Limb (tissue), 2 donors: ENCODE results near the gene LGALS12.

Experiments used
- DNase-seq, 2 donors: peaks; one replicate each; pipeline ENCODE4 v3.0.0-alpha.2; 2016; ENCODE audit errors: extremely low spot score in 2 of 2

The LGALS12 gene

GRCh38 chr11:63505857-63506528 lies at the start of gene LGALS12:
LGALS12 (plus strand) TSS chr11:63506084; CDS start chr11:63506459, 375 bp downstream.
- no peak for DNase-seq

DNA sequence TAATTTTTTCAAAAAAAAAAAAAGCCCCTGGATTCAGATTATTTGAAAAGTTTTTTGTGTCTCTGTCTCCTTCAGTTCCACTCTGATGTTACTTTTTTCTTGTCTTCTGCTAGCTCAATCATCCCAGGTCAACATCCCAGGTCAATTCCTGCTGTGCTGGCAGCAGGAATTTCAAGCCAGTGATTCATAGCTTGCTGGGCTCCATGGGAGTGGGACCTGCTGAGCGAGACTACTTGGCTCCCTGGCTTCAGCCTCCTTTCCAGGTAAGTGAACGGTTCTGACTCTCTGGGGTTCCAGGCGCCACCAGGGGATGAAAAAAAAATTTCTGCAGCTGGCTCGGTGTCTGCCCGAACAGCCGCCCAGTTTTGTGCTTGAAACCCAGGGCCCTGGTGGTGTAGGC lies 46.3 kb upstream of the LGALS12 start:
- no peak for DNase-seq

- no peak for DNase-seq
Measured at GRCh38 chr11:63462137-63462536, 43.7 kb upstream of the LGALS12 start.

DNA sequence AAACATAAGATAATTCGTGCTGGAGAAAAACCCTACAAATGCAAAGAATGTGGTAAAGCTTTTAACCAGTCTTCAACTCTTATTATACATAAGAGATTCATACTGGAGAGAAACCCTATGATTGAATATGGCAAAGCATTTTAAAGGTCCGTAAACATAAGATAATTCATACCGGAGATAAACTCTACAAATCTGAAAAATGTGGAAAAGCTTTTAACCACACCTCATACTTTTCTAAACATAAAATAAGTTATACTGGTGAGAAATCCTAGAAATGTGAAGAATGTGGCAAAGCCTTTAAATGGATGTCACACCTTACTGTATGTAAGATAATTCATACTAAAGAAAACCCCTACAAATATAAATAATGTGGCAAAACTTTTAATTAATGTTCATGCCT lies 35.6 kb upstream of the LGALS12 start:
- no peak for DNase-seq

DNA sequence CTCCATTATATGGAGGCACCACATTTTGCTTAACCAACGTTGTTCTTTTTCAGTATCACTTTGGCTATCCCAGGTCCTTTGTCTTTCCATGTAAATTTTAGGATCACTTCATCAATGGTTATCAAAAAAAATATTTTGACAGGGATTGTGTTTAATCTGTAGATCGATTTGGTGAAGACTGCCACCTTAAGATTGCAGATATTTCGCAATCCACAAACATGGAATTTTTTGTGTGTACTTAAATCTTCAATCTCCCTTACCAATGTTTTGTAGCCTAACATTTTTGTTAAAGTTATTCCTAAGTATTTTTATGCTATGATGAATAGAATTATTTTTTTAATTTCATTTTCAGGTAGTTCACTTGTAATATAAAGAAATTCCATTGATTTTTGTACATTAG lies 33.5 kb upstream of the LGALS12 start:
- DNase-seq: no peak

DNA sequence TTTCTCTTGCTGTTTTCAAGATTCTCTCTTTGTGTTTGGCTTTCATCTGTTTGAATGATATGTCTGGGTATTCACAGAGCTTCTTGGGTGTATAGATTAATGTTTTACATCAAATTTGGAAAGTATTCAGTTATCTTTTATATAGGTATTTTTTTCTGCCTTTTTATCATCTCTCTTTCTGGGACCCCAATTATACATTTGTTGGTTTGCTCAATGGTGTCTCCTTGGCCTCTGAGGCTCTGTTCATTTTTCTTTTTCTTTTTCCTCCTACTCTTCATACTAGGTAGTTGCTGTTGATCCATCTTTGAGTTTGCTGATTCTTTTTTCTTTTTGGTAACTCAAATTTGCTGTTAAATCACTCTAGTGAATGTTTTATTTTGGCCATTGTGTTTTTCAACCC lies 29.3 kb upstream of the LGALS12 start:
- no peak for DNase-seq

DNA sequence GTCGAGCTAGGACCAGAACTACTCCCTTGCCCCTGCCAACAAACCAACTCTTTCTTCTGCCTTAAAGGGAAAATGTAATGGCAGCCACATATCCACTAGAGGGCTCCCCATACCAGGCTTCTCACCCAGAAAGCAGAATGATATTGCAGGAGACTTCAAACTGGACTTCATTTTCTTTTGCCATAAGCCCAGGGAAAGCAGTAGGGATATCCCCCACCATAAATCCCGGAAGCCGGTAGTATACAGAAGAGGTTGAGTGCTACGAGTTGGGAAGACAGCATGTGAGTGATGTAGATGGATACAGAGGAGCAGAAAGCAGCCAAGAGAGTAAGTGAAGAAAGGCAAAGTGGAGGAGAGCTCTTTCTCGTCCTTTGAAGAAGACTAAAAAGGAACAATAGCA lies 27.0 kb upstream of the LGALS12 start:
- peak; percentile 67 to 86 for DNase-seq

DNA sequence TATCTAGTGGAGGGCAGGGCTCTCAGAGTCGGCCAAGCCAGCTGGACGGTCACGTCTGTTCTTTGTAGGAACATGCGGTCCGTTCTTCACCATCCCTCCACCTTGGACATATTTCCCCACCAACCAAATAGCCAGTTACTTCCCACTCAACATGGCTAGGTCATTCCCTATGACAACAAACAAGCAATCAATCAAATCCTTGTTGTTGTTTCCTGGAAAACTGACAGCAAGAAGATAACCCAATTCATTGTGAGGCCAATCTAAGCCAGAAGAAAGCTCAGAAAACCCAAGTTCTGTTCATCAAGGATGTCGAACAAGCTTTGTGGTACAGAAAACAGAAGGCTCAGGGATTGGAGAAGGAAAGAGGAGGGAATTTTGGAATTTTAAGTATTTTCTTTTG lies 25.8 kb upstream of the LGALS12 start:
- DNase-seq: no peak

GRCh38 chr11:63485777-63486176 lies 20.1 kb upstream of the LGALS12 start:
- DNase-seq: no peak

GRCh38 chr11:63488789-63489188 lies 17.1 kb upstream of the LGALS12 start:
- no peak for DNase-seq

GRCh38 chr11:63489879-63490278 lies 16.0 kb upstream of the LGALS12 start:
- no peak for DNase-seq

- peak; percentile 18 to 65 for DNase-seq
Measured at GRCh38 chr11:63490551-63491239, 15.2 kb upstream of the LGALS12 start, which contains the start of gene PLAAT5. PLAAT5 (minus strand) TSS chr11:63491167; CDS start chr11:63491034, 133 bp downstream.

GRCh38 chr11:63491240-63491587 lies 14.7 kb upstream of the LGALS12 start:
- no peak for DNase-seq

DNA sequence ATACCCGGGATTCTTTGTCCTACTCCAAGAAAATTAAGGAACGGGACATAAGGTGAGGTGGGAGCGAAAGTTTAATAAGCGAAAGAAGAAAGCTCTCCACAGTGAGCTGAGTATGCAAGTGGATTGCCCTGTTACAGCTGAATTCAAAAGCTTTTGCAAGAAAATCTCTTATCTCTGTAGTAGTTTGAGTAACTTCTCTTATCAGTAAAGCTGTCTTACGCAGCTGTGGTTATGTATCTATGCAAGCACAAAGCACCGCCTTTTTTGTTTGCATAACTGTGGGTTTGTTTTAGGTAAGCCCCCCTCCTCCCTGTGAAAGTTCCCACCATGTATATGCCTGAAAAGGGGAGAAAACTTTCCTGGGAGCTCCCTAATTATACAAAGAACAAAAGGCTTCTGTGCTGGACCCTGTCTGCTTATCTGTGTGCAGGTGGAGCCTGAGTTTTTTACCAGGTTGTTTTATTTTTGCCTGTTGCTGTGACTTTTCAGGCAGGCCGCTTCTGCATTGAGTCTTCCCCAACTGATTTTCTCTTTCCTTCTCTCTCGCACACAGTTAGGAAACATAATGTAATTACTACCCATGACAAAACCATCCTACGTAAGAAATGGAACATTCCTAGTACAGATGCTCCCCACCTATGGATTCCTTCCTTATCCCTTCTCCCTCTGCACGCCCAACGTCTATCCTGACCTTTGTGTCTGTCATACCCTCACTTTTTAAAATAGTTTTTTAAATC lies 14.1 kb upstream of the LGALS12 start:
- no peak for DNase-seq

DNA sequence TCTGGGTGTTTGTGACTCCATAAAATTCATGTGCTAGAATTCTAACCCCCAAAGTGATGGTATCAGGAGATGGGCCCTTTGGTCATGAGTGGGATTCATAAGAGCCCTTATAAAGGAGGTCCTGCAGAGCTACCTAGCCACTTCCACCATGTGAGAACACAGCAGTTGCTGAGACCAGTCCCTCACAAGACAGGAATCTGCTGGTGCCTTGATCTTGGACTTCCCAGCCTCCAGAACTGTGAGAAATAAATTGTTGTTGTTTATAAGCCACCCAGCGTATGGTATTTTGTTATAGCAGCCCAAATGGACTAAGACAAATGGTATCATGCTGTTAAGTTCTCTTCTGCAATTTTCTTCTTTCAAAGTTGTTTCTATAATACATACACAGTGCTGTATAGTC lies 13.4 kb upstream of the LGALS12 start:
- DNase-seq: no peak

GRCh38 chr11:63493127-63493526 lies 12.8 kb upstream of the LGALS12 start:
- no peak for DNase-seq

GRCh38 chr11:63494975-63495374 lies 10.9 kb upstream of the LGALS12 start:
- DNase-seq: no peak

DNA sequence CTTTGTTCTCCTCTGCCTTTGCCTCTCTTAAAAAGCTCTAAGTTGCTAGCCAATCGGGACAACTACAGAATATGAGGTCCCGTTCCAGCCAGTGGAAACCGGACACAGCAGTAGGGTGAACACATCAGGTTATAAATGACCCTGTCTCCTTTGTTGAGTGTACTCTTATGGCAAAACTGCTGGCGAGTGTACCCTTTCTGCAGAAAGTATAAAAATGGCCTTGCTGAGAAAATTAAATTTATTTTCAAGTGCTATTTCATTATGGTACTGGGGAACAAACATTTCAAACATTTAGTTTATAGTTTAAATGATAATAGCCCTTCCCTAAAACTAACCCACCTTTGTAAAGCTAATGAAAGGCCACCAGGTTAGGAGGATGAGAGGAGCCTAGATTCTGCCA lies 6.0 kb upstream of the LGALS12 start:
- no peak for DNase-seq

GRCh38 chr11:63501236-63501635 lies 4.6 kb upstream of the LGALS12 start:
- DNase-seq: no peak

DNA sequence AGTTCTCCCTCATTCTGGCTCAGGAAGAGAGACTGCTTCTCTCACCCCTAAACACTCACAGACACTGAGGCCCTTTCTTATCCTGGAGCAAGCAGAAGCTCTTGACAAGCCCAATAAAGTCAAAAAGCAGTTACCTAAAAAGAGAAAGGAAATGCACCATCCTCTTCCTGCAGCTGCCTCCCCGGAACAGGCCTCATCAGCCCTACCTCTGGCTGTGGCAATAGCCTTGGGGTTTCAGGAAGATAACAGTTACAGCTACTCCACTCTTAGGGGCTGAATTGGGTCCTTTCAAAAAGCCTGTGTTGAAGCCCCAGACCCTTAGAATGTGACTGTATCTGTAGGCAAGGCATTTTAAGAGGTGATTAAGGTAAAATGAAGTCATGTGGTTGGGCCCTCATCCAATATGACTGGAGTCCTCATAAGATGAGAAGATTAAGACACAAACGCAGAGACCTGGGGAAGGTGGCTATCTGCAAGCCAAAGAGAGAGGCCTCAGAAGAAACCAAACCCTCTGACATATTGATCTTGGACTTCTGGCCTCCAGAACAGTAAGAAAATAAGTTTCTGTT lies 3.5 kb upstream of the LGALS12 start:
- no peak for DNase-seq

DNA sequence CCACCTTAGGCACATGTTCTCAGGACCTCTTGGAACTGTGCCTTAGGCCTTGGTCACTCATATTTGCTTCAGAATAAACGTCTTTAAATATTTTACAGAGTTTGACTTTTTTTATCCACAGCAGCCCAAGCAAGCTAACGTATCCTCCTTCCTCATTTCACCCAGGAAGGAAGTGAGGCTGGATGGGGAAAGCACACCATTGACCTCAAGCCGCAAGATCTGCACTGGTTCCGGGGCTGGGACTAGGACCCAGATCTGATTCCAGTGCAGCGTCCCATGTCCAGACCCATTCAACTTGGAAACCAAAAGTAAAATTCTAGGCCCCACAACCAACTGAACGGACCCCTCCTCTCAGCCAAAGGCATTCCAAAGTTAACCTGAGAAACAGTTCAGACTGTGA lies 2.4 kb upstream of the LGALS12 start:
- no peak for DNase-seq

GRCh38 chr11:63504054-63504453 lies 1.8 kb upstream of the LGALS12 start:
- DNase-seq: no peak
